PC-9 (cell line): ENCODE results near the gene KCNK3. TPM values are rescaled to one million over a fixed set of nuclear protein-coding genes. Genes with fewer than 3 reads are reported as not detected.

ENCODE experiments used
- BruUV-seq: library from RNA; stranded (reverse); fragments of 400-500 nt; replicated peaks from 2 replicates; lab custom pipeline; 2021; lab: Mats Ljungman, UMichigan
- CTCF ChIA-PET: fragments of 300-600 bp; sonication (Branson Sonifier 250); formaldehyde crosslinking; loops from one replicate; lab custom pipeline; 2022; ENCODE audit warnings: antibody characterized with exemption; lab: Charles Lee
- POLR2A ChIA-PET: fragments of 300-600 bp; sonication (Branson Sonifier 250); formaldehyde crosslinking; loops from one replicate; lab custom pipeline; 2022; ENCODE audit warnings: antibody characterized with exemption; ENCODE audit not compliant: unreplicated experiment; lab: Charles Lee
- DNase-seq, 2 experiments: peaks; one replicate each; pipeline versions ENCODE4 v3.0.0 to v3.0.0-alpha.2; 2015 to 2022; ENCODE audit warnings: mixed read lengths in 1 of 2
- H2AFZ ChIP-seq: fragments of 200-600 bp; sonication (generic); 2 replicates; pipeline ENCODE4 v1.8.1; 2017; ENCODE audit warnings: antibody characterized with exemption
- H3F3A ChIP-seq: fragments of 200-600 bp; sonication (generic); 2 replicates; pipeline ENCODE4 v1.8.1; 2017; ENCODE audit warnings: antibody characterized with exemption, mild to moderate bottlenecking, low read depth; ENCODE audit not compliant: insufficient read depth
- H3K27ac ChIP-seq: fragments of 200-600 bp; sonication (generic); 2 replicates; pipeline ENCODE4 v1.6.1; 2016; ENCODE audit warnings: mixed run types
- H3K27me3 ChIP-seq: fragments of 200-600 bp; sonication (generic); 2 replicates; pipeline ENCODE4 v1.6.1; 2016; ENCODE audit warnings: low read depth, mixed run types; ENCODE audit not compliant: insufficient read depth
- H3K36me3 ChIP-seq: fragments of 200-600 bp; sonication (generic); 2 replicates; pipeline ENCODE4 v1.6.1; 2016; ENCODE audit warnings: low read depth, mixed run types
- H3K4me1 ChIP-seq: fragments of 200-600 bp; sonication (generic); replicated peaks from 2 replicates; pipeline ENCODE4 v1.6.1; 2016; ENCODE audit warnings: mixed run types; ENCODE audit not compliant: insufficient read depth
- H3K4me2 ChIP-seq: fragments of 200-600 bp; sonication (generic); 2 replicates; pipeline ENCODE4 v1.6.1; 2017; ENCODE audit warnings: mixed run types
- H3K4me3 ChIP-seq: fragments of 200-600 bp; sonication (generic); 2 replicates; pipeline ENCODE4 v1.6.1; 2016; ENCODE audit warnings: mixed run types
- H3K79me2 ChIP-seq: fragments of 200-600 bp; sonication (generic); 2 replicates; pipeline ENCODE4 v1.6.1; 2017; ENCODE audit warnings: low read depth, mixed run types
- H3K9me2 ChIP-seq: fragments of 200-600 bp; sonication (generic); 2 replicates; pipeline ENCODE4 v1.8.1; 2017; ENCODE audit warnings: mild to moderate bottlenecking; ENCODE audit not compliant: insufficient read depth
- H3K9me3 ChIP-seq: fragments of 200-600 bp; sonication (generic); 2 replicates; pipeline ENCODE4 v1.8.1; 2016; ENCODE audit warnings: low read depth; ENCODE audit not compliant: insufficient read depth
- H4K20me1 ChIP-seq: fragments of 200-600 bp; sonication (generic); 2 replicates; pipeline ENCODE4 v1.8.1; 2017; ENCODE audit not compliant: insufficient read depth
- CTCF ChIP-seq: fragments of 200-600 bp; sonication (generic); conservative IDR thresholded peaks from 2 replicates; pipeline ENCODE4 v1.6.1; 2017; ENCODE audit warnings: mixed run types, antibody characterized with exemption, mild to moderate bottlenecking, moderate library complexity
- EZH2 ChIP-seq: fragments of 200-600 bp; sonication (generic); IDR thresholded peaks from 2 replicates; pipeline ENCODE4 v1.8.0; 2017; ENCODE audit warnings: antibody characterized with exemption, low read depth
- intact Hi-C: fragments of 100-400 bp; cut with micrococcal nuclease; formaldehyde crosslinking; loops from one replicate; pipeline ENCODE4 v1.10.0; 2022; ENCODE audit not compliant: unreplicated experiment
- total RNA-seq: library from RNA; stranded (reverse); gene quantifications from 2 replicates; pipeline ENCODE4 v1.2.3, GENCODE V29; 2021

KCNK3 gene
- total RNA-seq, 1 experiment from 2014 or later = not detected

DNA sequence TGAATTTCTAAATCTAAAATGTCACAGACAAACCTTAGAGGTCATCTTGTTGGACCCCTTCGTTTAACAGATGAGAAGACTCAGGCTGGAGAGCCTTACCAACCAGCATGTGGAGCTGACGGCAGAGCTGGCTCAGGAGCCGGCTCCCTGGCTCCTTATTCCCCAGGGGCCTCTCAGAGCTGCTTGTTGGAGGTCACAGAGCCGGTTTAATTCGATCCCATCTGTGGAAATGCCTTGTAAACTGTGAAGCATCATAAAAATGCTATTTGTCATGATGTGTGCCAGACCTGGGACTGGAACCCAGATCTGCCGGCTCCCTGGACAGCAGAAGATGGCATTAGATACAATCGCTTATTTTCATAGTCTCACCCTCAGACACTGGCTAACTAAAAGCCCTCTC, 43.2 kb upstream of the KCNK3 start:
- H3K9me3 ChIP-seq = no peaks in the 10 kb centered on the region
- H3F3A ChIP-seq = no peaks in the 10 kb centered on the region
- no peak overlapping the region for H3K4me3 ChIP-seq
- no TSS peak for BruUV-seq
- H3K9me2 ChIP-seq = no peaks in the 10 kb centered on the region
- no peak overlapping the region for H3K27ac ChIP-seq
- ChIA-PET CTCF (no interaction called here), POLR2A (no interaction called here)
- no peak overlapping the region for H2AFZ ChIP-seq
- intact Hi-C loops = no loop called here
- 0 out of 2 replicates have a peak, but pooled peaks cover 6% of the 10 kb centered on the region for H3K27me3 ChIP-seq
- 0 out of 2 replicates have a peak, but pooled peaks cover 4% of the 10 kb centered on the region for H3K4me1 ChIP-seq
- H3K79me2 ChIP-seq = no peaks in the 10 kb centered on the region
- no peak for TF ChIP-seq EZH2
- no peak for TF ChIP-seq CTCF
- no peaks in the 10 kb centered on the region for H3K36me3 ChIP-seq
- DNase-seq = no peak
- no peak overlapping the region for H3K4me2 ChIP-seq
- H4K20me1 ChIP-seq = no peaks in the 10 kb centered on the region

DNA sequence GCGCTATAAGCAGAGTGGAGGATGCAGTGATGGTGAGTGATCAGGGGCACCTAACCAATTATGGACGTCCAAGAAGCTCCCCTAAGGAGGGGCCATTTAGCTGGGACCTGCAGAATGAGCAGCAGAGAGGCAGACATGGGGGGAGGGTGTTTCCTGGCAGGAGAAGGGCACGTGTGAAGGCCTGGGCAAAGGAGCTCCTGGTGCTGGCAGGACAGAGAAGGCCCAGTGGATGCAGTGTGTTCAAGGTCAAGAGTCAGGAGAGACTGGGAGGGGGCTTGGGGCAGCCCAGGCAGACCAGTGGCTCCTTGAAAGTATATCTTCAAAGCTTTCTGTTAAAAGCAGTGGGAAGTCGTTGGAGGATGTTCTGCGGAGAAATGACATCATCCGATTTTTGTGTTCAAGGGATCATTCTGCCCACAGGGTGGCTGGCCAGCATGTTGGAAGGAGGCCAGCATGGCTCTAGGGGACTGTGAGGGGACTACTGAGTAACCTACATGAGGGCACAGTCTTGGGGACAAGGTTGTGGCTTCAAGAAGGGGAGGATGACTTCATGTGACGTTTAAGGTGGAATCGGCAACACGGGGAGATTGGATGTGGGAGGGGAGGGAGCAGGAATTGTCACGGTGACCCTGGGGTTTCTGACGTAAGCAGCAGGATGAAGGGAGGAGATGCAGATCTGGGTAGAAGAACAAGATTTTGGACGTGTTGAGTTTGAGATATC, 42.4 kb upstream of the KCNK3 start:
- Histone ChIP-seq H3K4me1 (0 out of 2 replicates have a peak, but pooled peaks cover 4% of the 10 kb centered on the region), H3K9me3 (no peaks in the 10 kb centered on the region), H4K20me1 (no peaks in the 10 kb centered on the region), H3K4me2 (no peak overlapping the region), H3K4me3 (no peak overlapping the region), H3K27ac (no peak overlapping the region), H3F3A (no peaks in the 10 kb centered on the region), H3K9me2 (no peaks in the 10 kb centered on the region), H3K36me3 (no peaks in the 10 kb centered on the region), H3K27me3 (0 out of 2 replicates have a peak, but pooled peaks cover 6% of the 10 kb centered on the region), H3K79me2 (no peaks in the 10 kb centered on the region), H2AFZ (no peak overlapping the region)
- TF ChIP-seq CTCF = no peak
- TF ChIP-seq EZH2 = no peak
- no peak for DNase-seq
- BruUV-seq = no TSS peak
- POLR2A ChIA-PET = no interaction called here
- intact Hi-C loops = no loop called here
- CTCF ChIA-PET = no interaction called here

DNA sequence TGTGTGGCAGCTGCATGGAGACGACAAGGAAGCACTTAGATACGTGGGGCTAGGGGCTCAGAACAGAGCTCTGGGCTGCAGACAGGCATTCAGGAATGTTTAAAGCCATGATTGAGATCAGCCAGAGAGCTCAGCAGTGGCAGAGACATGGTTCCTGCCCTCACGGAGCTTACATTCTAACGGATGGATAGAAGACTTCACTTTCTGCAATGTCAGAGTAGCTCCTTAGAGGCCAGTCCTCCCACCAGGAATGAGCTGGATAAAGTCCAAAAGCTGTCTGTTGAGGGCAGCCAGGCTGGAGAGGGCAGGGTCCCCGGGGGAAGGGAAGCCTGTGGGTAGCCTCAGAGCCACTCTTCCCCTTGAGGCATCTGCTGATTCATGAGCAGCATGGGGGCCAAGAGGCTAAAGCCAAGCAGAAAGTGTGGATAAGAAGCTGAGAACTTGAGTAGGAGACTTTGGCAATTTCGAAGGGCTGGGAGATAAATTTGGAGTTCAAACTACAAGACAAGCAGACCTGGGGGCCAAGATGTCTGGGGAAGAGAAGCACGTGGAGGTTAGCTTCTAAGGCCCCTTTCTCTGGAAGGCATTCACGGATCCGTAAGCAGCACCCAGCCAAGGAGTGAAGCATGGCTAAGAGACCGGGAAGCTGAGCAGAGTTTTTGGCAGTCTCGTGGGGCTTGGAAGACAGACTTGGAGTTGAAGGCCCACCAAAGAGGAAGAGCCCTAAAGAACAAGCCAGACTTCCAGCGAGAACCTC, 41.6 kb upstream of the KCNK3 start:
- no peak for TF ChIP-seq EZH2
- TF ChIP-seq CTCF = no peak
- ChIA-PET CTCF (no interaction called here), POLR2A (interaction anchor here (0.6 kb wide), 1 partner anchor 14 kb away, joined by 3 read pairs; no protein-coding TSS in a partner anchor)
- Histone ChIP-seq H3K4me3 (no peak overlapping the region), H3K9me3 (no peaks in the 10 kb centered on the region), H3K27me3 (0 out of 2 replicates have a peak, but pooled peaks cover 6% of the 10 kb centered on the region), H2AFZ (no peak overlapping the region), H4K20me1 (no peaks in the 10 kb centered on the region), H3K9me2 (no peaks in the 10 kb centered on the region), H3K36me3 (no peaks in the 10 kb centered on the region), H3K4me1 (0 out of 2 replicates have a peak, but pooled peaks cover 4% of the 10 kb centered on the region), H3F3A (no peaks in the 10 kb centered on the region), H3K79me2 (no peaks in the 10 kb centered on the region), H3K4me2 (no peak overlapping the region), H3K27ac (no peak overlapping the region)
- intact Hi-C loops = no loop called here
- no TSS peak for BruUV-seq
- DNase-seq = no peak
